ENCODE data around the gene KIF12. TPM values are rescaled to one million over a fixed set of nuclear protein-coding genes. Genes with fewer than 3 reads are reported as not detected.

Gene KIF12
- polyA plus RNA-seq, 3 donors: not detected

GRCh38 chr9:114112778-114113584 lies 13.9 kb upstream of the KIF12 start:
- Mint-ChIP-seq H3K4me1 (no peaks in the 10 kb centered on the region), H3K9me3 (peaks cover 0 to 1% (median 0%) of the 10 kb centered on the region in 7 donors), H3K4me3 (no peak overlapping the region), H3K27ac (no peak overlapping the region), H3K36me3 (no peaks in the 10 kb centered on the region), H3K27me3 (ENCODE audit: low read depth in 3 of 3) (peaks cover 10 to 22% (median 13%) of the 10 kb centered on the region in 3 donors)
- Histone ChIP-seq H3K4me1 (ENCODE audit: control insufficient read depth in 1 of 2, insufficient read depth in 2 of 2, low read length in 2 of 2) (no peaks in the 10 kb centered on the region), H3K4me2 (replicated peaks; ENCODE audit: extremely low read depth, low read length, poor library complexity, severe bottlenecking) (no peak overlapping the region), H2AFZ (ENCODE audit: insufficient read depth, low read depth, low read length, poor library complexity, severe bottlenecking) (no peak overlapping the region), H3K9ac (ENCODE audit: insufficient read depth, low read length, poor library complexity, severe bottlenecking) (no peak overlapping the region), H3K9me3 (replicated peaks in 1 of 2; ENCODE audit: control insufficient read depth in 1 of 2, insufficient read depth in 1 of 2, low read length in 2 of 2) (no peaks in the 10 kb centered on the region), H3K79me2 (ENCODE audit: insufficient read depth, low read length) (no peaks in the 10 kb centered on the region), H4K20me1 (ENCODE audit: insufficient read depth, low read length) (no peaks in the 10 kb centered on the region), H3K27me3 (ENCODE audit: control insufficient read depth in 2 of 2, insufficient read depth in 2 of 2, low read length in 2 of 2) (no peaks in the 10 kb centered on the region), H3K36me3 (replicated peaks in 1 of 2; ENCODE audit: control insufficient read depth in 1 of 2, insufficient read depth in 2 of 2, low read length in 2 of 2) (no peaks in the 10 kb centered on the region), H3K27ac (ENCODE audit: low read depth in 1 of 2, low read length in 2 of 2) (no peak overlapping the region), H3K4me3 (replicated peaks in 1 of 3; ENCODE audit: low read depth in 2 of 3, low read length in 3 of 3) (no peak overlapping the region)
- no peak for TF ChIP-seq CTCF (IDR thresholded peaks at IDR 0.05)
- DNase-seq: no peak
- intact Hi-C loops (cut with micrococcal nuclease): no loop called here
- WGBS (ENCODE audit: insufficient coverage): 78% methylated on average over 9 of the region's 10 CpGs

DNA sequence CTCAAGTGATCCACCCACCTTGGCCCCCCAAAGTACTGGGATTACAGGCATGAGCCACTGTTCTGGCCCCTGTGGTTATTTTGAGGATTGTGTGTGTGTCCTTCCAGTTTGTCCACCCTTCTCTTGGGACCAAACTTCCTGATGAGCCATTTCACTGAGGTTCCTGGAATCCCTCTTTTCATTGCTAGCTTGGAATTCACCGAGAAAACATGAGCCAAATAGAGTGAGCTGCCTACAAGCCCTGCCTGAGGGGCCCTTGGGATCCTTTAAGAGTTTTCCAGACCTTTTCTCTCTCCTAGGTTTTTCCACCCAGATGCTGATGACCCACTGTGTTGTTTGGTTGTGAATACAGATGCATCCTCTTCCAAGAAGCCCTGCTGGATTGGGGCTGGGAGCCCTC lies 13.2 kb upstream of the KIF12 start:
- DNase-seq: no peak
- H3K4me1 ChIP-seq (ENCODE audit: control insufficient read depth in 1 of 2, insufficient read depth in 2 of 2, low read length in 2 of 2): no peaks in the 10 kb centered on the region
- Mint-ChIP-seq H3K4me1 (no peaks in the 10 kb centered on the region), H3K4me3 (no peak overlapping the region), H3K27ac (no peak overlapping the region), H3K9me3 (peaks cover 0 to 1% (median 0%) of the 10 kb centered on the region in 7 donors), H3K36me3 (no peaks in the 10 kb centered on the region), H3K27me3 (ENCODE audit: low read depth in 3 of 3) (peaks cover 5 to 17% (median 11%) of the 10 kb centered on the region in 3 donors)
- TF ChIP-seq CTCF (IDR thresholded peaks at IDR 0.05): no peak
- intact Hi-C loops (cut with micrococcal nuclease): no loop called here
- no peak overlapping the region for H3K9ac ChIP-seq (ENCODE audit: insufficient read depth, low read length, poor library complexity, severe bottlenecking)
- H3K79me2 ChIP-seq (ENCODE audit: insufficient read depth, low read length): no peaks in the 10 kb centered on the region
- no peaks in the 10 kb centered on the region for H4K20me1 ChIP-seq (ENCODE audit: insufficient read depth, low read length)
- H3K36me3 ChIP-seq (replicated peaks in 1 of 2; ENCODE audit: control insufficient read depth in 1 of 2, insufficient read depth in 2 of 2, low read length in 2 of 2): no peaks in the 10 kb centered on the region
- H3K27ac ChIP-seq (ENCODE audit: low read depth in 1 of 2, low read length in 2 of 2): no peak overlapping the region
- no peak overlapping the region for H2AFZ ChIP-seq (ENCODE audit: insufficient read depth, low read depth, low read length, poor library complexity, severe bottlenecking)
- no peaks in the 10 kb centered on the region for H3K27me3 ChIP-seq (ENCODE audit: control insufficient read depth in 2 of 2, insufficient read depth in 2 of 2, low read length in 2 of 2)
- H3K4me3 ChIP-seq (replicated peaks in 1 of 3; ENCODE audit: low read depth in 2 of 3, low read length in 3 of 3): no peak overlapping the region
- H3K9me3 ChIP-seq (replicated peaks in 1 of 2; ENCODE audit: control insufficient read depth in 1 of 2, insufficient read depth in 1 of 2, low read length in 2 of 2): no peaks in the 10 kb centered on the region
- no peak overlapping the region for H3K4me2 ChIP-seq (replicated peaks; ENCODE audit: extremely low read depth, low read length, poor library complexity, severe bottlenecking)
- WGBS (ENCODE audit: insufficient coverage): 83% methylated on average over 1 of the region's 1 CpG
